Suppressor macrophage (primary cell): Measurements from ENCODE around the gene PHAF1.

ENCODE experiments used
- DNase-seq, 4 experiments: peaks; one replicate each; pipeline ENCODE4 v3.0.0-alpha.2; 2020 to 2022

The PHAF1 gene

DNA sequence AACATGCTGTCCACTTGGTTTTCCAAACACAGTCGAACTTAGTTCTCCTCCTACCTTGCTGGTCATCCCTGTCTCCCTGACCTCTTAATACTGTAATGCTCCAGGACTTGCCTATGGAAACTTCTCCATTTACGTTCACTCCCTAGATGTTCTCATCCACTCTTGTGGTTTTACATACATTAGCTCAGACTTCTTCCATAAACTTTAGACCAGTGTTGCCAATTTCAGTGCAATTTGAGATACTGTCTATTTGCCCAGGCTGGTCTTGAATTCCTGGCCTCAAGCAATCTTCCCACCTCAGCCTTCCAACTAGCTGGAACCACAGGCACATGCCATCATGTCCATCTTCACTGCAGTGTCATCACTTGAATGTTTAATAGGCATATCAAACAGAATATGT is 72.5 kb downstream of the PHAF1 start:
- DNase-seq, result peak in 1 of 4 experiments; percentile 36

DNA sequence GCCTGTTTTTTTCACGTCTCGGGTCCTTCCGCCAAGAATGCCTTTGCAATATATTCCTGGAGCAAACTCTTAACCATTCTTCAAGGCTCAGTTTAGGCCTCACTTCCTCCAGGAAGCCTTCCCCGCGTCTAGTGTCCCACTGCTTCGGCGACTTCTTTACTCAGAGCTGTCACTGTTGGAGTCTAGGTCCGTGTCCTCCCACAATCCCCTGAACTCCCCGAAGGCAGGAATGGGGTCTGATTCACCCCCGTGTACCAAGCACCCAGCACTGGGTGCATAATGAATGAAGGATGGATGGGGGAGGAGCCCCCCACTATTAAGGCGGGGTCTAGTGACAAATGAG is 73.5 kb downstream of the PHAF1 start:
- DNase-seq, result no peak

DNA sequence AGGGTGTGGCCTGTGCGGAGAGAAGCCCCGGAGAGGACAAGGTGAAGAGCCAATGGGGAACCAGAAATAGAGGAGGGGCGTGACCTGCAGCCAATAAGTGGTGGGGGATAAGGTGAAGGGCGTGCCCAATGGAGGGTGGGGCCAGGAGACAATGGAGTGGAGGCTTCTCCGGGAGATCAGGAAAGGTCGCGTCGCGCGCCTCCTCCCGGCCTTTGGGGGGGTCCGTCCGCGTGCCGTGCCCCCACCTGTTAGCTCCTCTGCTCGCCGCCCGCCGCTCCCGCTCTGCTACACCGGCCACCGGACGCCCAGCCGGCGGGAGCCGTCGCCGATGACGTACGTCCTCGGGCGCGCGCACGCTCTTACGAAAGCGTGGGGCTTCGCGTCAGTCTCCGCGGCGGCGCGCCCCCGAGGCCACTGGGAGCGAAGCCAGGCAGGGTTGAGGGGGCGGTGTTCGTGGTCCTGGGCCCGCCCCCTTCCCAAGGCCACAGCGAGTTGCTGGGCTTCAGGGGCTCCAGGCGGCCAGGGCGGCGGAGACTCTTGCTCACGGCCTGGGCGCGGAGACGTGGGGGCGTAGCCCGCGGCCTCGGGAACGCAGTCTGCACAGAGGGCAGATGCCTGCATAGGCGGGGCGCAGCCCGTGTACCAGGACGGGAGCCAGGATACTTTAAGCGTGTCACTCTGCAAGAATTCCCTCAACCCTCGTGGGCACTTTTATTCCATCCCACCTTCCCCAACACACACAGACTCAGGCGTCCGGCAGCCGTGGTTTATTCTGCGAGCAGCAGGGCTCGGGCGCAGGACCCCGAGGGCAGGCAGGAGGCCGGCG is 74.1 kb downstream of the PHAF1 start, which contains the start of gene MATCAP1:
MATCAP1 (minus strand) TSS at position 337 of the 826 bp plus-strand sequence. CDS start 3,353 bp downstream, outside the sequence.
- peak; percentile 94 to 97 (median 96) for DNase-seq

DNA sequence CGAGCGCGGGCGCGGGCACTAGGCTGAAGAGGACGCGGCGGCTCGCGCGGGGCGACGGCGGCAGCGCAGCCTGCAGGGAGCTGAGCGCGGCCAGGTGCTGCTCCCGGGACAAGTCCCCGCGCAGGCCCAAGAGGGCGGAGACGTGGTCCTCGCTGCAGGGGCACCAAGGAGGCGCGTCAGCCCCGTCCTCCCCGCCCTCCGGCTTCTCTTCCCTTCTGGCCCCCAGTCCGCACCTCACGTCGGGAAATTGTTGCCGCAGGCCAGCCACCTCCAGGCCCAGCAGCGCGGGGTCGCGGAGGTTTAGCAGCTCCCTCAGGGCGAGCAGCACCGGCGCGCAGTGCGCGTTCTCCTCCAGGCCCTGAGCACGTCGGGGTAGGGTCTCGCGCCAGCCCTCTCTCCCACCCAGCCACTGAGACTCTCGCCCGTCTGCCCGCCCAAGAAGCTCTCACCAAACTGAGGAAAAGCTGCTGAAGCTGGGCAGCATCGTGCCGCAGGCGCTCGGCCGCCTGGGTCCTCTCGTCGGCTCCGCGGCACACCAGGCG is 74.8 kb downstream of the PHAF1 start:
- DNase-seq, result no peak

DNA sequence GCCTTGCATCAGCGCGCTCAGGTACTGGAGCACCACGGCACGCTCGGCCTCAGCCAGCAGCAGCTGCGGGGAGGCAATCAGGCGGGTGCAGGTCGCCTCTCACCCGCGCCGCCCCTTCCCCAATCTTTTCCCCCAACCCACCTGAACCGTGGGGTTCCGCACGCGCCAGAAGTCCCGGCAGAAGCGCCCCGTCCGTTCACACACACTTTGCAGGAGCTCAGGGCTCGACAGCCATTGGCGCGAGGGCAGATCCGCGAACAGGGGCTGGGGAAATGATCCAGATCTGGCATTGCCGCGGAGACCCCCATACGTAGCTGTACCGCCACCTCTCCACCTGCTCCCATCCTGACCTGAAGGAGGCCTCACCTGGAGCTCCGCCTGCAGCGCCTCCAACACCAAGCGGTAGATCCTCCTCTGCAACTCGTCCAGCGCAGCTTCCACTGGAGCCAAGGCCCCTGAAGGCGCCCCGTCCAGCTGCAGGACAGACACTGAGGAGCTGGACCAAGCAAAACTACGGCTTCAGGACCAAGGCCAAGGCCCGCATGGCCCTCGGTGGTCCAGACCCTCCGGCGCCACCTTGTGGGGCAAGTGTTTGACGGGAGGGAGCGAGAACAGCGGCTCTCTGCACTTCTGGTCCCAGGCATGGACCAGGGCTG is 75.4 kb downstream of the PHAF1 start:
- peak; percentile 94 to 96 (median 95) for DNase-seq

DNA sequence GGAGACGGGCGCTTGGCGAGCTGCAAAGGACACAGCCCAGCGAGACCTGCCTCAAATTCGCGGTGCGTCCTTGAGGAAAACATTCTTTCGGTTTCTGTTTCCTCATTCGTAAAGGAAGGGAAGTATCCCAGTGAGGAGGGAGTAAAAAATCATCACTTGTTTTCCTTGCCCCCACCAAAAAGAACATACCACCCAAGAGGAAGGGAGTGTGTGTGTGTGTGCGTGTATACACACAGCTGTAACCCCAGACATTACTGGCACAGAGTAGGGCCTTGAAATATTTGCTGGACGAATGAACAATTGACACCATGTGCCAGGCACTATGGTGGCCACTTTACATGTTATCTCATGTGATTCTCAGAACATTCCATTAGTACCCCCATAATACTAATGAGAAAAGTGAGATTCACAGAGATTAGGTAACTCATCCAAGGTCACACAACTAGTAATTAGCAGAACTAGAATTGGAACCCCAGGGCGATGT is 76.0 kb downstream of the PHAF1 start:
- no peak for DNase-seq

DNA sequence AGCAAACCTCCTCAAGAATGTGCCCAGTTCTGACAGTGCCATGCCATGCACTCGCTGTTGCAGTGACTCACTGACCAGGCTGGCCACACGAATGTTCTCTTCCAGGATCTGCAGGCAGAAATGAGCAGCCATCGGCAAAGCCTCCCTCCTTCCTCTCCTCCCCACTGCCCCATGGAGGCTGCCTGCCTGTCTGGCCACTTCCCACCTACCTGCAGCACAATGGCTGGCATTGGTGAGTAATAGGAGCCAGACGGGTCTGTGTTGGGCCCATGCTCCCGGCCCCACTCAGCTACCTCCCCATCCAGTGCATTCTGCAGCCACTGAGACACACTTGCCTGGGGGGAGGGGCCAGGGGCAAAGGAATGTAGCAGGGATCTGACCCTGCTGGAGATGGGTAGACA is 76.8 kb downstream of the PHAF1 start:
- DNase-seq, result no peak

DNA sequence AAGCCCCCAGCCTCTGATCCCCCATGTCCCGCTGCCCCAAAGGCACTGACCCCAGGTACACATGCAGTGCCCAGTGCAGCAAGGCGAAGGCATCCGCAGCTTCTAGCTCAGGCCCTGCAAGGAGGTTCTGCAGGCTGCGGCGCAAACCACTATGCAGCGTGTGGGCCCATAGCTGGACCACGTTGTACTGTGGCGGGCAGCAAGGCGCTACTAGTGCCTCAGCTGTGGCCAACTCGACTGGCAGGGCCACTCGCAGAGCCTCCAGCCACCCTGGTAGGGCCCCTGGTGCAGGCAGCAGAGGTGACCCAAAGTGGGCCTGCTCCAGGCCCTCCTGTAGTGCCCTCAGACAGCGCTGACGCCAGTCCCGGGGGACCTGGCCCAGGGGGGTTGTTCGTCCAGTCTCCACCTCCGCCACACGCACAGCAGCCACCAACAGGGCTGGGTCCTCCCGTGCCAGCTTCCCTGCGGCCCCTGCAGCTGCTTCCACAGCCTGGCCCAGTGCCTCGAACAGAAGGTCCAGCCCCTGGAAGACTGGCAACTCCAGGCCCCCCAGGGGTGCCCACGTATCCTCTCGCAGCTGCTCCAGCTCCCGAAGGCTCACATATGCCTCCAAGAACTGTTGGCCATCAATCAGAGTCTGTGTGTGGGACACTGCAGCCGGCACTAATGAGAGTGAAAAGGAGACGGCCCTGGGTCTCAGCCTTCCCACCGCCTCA is 77.6 kb downstream of the PHAF1 start:
- no peak for DNase-seq

DNA sequence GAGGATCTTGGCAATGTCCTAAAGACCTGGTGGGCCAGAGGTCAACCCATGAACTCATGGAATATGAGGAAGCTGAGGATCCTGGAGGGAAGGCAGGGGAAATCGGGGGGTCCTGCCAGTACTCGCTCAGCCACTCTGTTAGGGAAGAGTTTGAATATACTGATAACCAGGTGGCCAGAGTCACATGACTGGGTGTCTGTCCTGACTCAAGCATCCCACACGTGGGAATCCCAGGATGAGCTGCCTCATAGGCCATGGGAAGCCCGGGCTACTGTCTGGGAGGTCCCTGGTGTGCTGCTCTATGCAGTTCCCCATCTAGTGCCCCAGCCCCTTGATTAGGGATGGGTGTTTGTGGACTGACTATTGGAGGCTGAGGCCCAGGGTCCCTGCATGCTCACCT is 78.6 kb downstream of the PHAF1 start:
- no peak for DNase-seq

DNA sequence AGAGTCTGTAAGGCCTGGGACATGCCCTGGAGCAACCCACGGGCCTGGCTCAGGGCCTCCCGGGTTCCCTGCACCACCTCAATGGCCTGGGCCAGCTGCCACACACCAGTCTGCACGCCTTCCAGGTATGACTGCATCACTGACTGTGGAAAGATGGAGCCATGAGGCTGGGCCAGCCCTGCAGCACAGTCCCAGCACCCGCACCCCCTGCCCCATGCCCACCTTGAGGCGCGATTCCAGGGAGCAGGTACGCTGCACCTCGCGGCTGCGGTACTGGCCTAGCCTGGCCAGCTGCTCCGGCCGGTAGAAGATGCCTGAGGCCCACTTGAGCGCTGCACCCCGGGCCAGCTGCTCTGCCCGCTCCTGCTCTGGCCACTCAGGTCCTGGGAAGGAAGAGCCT is 79.1 kb downstream of the PHAF1 start:
- no peak for DNase-seq

DNA sequence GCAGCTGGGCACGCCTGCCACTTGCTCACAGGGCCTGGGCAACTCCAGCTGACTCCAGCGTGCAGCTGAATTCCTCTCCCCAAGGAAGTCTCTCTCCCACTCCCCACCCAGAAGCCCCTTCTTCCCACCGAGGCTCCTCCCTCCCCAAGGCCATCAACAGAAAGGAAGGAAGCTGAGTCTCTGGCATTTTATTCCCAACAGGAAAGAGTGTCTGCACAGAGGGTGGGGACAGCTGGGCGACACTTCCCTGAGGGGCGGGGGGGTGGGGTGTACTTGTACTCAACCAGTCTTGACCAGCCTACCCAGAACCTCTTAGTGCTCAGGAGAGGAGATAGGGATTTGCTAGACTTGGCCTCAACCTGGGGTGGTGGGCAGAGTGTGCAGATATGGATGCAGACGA is 80.3 kb downstream of the PHAF1 start, which contains the start of gene EXOC3L1:
EXOC3L1 (minus strand) TSS at position 96 of the 400 bp plus-strand sequence. CDS start 460 bp downstream, outside the sequence.
- no peak for DNase-seq

DNA sequence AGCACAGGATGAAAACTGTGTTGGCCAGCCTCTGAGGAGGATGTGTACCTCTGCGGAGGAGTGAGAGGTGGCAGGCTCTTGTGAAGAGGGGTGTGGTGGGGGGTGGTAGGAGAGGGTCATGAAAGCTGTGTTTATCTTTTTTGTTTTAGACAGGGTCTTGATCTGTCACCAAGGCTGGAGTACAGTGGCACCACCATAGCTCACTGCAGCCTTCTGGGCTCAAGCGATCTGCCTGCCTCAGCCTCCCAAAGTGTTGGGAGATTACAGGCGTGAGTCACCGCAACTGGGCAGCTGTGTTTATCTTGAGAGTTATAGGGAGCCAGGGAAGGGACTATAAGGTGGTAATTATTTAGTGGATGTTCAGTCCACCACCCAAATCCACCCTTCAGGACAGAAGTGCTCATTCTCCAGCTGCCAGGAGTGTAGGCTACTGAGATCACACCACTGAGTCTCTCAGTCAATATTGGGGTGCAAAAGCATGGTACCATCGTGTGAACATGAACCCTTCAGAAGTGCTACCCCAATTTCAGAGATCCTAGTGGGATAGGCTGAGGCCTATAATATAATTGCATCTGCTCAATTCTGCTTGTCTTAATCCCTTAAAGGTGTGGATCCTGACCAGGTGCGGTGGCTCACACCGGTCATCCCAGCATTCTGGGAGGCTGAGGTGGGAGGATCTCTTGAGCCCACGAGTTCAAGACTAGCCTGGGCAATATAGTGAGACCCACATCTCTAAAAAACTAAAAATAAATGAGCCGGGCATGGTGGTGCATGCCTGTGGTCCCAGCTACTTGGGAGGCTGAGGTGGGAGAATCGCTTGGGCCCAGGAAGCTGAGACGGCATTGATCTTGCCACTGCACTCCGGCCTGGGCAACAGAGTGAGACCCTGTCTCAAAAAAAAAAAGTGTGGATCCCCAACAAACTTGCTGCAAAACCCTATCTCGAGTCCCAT is 81.0 kb downstream of the PHAF1 start:
- DNase-seq, result no peak

DNA sequence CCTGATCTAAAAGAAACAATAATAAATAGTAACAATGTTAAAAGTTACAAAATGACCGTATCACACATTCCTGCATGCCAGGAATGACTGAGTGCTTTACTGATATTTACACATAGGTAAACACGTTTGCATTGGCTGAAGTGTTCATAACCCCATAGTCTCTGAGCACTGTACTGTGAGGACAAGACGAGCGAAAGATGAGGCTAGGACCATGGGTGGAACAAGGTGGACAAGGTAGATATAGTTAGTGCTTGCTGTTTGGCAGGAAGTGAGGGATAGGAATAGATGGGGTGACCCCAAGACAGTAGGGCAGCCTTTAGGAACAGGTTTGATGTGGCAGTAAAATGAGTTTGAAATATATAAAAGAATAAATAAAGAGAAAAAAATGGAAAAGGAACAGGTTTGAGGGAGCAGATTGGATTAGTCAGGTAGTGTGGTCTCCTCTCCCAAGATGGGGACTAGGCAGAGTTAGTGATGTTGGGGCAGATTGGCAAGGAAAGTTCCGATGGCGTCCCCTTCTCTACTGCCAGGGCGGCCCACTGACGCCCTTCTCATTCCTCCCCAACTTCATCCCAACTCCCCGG is 81.8 kb downstream of the PHAF1 start:
- DNase-seq, result no peak

DNA sequence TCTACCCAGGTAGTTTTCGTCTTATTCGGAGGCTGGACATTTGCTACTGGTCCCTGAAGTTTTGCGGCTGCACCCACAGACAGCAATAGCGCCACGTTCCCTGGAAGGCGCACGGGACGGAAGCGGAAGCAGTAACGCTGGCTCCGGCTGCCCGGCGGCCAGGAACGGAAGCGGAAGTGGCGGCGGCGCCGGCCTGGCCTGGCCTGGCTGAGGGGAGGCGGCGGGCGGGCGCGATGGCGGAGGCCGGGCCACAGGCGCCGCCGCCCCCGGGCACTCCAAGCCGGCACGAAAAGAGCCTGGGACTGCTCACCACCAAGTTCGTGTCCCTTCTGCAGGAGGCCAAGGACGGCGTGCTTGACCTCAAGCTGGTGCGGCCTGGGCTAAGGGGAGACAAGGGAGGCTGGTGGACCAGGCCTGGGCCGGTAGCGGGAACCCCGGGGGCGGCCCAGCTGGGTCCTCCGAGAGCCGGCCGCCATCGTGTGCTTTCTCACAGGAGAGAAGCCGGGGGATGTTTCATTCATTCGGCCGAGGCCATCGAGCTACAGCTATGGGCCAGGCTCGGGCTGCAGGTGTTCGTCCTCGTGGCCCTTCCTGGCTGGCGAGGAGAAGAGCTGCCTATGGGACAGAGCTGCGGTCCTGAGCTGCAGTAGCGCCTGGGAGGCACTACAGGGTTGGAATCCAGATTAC is 82.4 kb downstream of the PHAF1 start, which contains the start of gene E2F4:
E2F4 (plus strand) TSS at position 161 of the 687 bp plus-strand sequence; CDS start at position 234, 73 bp downstream.
- DNase-seq, result peak; percentile 96 to 98 (median 98)

DNA sequence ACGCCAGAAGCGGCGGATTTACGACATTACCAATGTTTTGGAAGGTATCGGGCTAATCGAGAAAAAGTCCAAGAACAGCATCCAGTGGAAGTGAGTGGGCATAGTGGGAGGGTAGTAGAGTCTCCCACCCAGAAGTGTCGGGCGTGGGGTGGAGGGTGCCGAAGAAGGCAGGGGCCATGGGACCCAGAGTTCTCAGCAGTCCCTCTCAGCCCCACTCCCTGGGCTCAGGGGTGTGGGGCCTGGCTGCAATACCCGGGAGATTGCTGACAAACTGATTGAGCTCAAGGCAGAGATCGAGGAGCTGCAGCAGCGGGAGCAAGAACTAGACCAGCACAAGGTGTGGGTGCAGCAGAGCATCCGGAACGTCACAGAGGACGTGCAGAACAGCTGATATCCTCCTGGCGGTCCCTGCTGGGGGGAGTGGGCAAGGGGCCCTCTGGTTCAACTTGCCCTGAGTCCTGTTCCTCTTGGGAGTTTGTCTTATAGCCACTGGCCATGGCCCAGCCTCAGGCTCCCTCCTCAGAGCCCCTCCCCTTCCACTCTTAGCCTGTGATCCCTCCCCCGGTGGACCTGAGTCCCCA is 83.1 kb downstream of the PHAF1 start:
- no peak for DNase-seq

DNA sequence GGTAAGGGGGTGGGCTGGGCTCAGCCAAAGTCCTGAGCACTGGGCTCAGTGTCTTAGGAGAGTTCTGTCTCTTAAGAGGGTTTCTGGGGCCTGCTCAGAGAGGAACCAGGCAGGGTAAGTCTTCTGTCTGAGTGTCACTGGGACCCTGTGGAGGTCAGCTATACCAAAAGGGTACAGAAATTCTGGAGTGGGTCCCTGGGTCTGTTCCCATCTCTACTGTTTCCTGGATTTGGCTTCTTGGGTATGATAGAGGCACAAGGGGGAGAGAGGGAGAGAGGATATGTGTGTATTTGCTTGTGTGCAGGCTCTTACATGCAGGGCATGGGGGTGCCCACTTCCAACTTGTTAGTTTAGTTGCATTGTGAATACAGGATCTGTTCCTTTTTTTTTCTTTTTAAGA is 83.8 kb downstream of the PHAF1 start:
- no peak for DNase-seq

DNA sequence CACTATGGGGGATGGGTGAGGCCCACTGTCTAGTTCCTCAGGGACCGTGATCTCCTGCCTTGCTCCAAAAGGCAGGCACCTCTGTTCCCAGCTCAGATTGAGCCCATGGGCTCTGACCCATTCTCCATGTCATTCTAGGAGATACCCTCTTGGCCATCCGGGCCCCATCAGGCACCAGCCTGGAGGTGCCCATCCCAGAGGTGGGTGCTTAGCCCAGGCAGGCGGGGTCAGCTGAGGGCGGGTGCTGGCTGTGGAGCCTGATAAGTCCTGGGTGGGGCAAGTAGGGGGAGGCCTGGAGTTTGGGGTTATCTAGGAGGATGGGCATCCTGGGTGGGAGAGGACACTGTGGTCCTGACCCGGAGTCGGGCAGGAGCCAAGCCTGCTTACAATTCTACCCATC is 84.5 kb downstream of the PHAF1 start:
- no peak for DNase-seq

DNA sequence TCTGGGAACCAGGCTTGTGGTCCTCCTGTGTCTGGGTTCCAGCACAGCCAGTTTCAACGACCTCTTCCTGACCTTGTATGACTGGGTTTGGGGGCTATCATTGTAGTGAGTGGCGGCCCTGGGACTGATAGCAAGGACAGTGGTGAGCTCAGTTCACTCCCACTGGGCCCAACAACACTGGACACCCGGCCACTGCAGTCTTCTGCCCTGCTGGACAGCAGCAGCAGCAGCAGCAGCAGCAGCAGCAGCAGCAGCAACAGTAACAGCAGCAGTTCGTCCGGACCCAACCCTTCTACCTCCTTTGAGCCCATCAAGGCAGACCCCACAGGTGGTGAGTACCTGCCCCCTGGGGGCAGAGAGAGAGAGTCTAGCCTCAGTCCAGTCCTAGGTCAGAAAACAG is 85.9 kb downstream of the PHAF1 start:
- no peak for DNase-seq

DNA sequence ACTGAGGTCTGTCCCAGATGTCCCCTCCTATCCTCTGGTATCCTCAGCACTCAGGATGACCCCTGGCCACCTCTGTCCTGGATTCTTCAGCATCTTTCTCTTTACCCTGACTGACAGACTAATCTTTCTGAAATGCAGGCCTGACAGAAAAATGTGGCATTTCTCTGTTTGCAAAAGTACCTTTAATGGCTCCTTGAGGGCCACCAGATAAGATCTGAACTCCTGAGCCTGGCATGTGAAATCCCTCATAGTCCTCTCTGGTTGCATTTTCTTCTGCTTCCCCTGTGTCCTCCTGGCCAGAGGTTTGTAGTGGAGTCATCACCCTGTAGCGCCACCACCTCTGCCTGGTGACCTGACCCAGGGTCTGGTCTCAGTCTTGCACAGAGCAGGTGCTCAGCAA is 87.1 kb downstream of the PHAF1 start:
- no peak for DNase-seq

DNA sequence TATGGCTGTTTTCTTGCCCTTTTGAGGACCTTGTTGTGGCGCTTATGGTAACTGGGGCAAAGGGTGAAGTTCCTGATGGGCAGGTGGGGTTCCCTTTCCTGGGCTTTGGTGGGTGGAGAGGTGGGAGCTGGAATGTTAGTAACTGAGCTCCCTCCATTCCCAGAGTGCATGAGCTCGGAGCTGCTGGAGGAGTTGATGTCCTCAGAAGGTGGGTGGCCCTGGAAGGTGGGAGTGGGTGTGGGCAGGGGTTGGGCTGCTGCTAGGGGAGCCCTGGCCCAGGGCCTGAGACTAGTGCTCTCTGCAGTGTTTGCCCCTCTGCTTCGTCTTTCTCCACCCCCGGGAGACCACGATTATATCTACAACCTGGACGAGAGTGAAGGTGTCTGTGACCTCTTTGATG is 88.0 kb downstream of the PHAF1 start:
- no peak for DNase-seq
